IMR-90 (cell line): ENCODE measurements around the gene MT1A. TPM values are rescaled to one million over a fixed set of nuclear protein-coding genes. Genes with fewer than 3 reads are reported as not detected.

Source experiments
- ATAC-seq: fragments of 200-7000 bp; cut with Tn5 transposase; 2 replicates; pipeline ENCODE4 v1.9.1; 2020; ENCODE audit warnings: low read depth, mild to moderate bottlenecking, moderate library complexity
- BruUV-seq: library from RNA; stranded (reverse); fragments of 400-500 nt; replicated peaks from 2 replicates; lab custom pipeline; 2021; lab: Mats Ljungman, UMichigan
- CTCF ChIA-PET: fragments of 300-600 bp; formaldehyde crosslinking; extraction: SDS; loops from one replicate; lab custom pipeline; 2021; ENCODE audit warnings: antibody characterized with exemption; lab: Yijun Ruan, JAX
- POLR2A ChIA-PET: fragments of 300-600 bp; sonication (Branson Sonifier 250); formaldehyde crosslinking; loops from one replicate; lab custom pipeline; 2022; ENCODE audit warnings: antibody characterized with exemption; ENCODE audit not compliant: unreplicated experiment; lab: Charles Lee
- DNase-seq: peaks from one replicate; pipeline ENCODE4 v3.0.0; 2013
- H2AFZ ChIP-seq: replicated peaks from 2 replicates; pipeline ENCODE3; 2013; ENCODE audit warnings: low read length, mild to moderate bottlenecking; ENCODE audit not compliant: poor library complexity
- H2AK5ac ChIP-seq: 2 replicates; pipeline ENCODE4 v1.6.1; 2013; ENCODE audit warnings: low read depth, low read length, inconsistent platforms
- H2AK9ac ChIP-seq: replicated peaks from 2 replicates; pipeline ENCODE3; 2013; ENCODE audit warnings: mild to moderate bottlenecking, low read depth, low read length, moderate library complexity; ENCODE audit not compliant: poor library complexity
- H2BK120ac ChIP-seq: 2 replicates; pipeline ENCODE4 v1.6.1; 2013; ENCODE audit warnings: low read depth, low read length, inconsistent platforms
- H2BK15ac ChIP-seq: 3 replicates; pipeline ENCODE4 v1.6.1; 2013; ENCODE audit warnings: low read depth, low read length, inconsistent platforms
- H2BK20ac ChIP-seq: 2 replicates; pipeline ENCODE4 v1.6.1; 2013; ENCODE audit warnings: low read depth, mild to moderate bottlenecking, inconsistent platforms, low read length, moderate library complexity
- H2BK5ac ChIP-seq: 2 replicates; pipeline ENCODE4 v1.6.1; 2013; ENCODE audit warnings: mild to moderate bottlenecking, low read depth, low read length, inconsistent platforms; ENCODE audit not compliant: poor library complexity, severe bottlenecking
- H3K14ac ChIP-seq: replicated peaks from 2 replicates; pipeline ENCODE4 v1.6.1; 2013; ENCODE audit warnings: low read depth, low read length, inconsistent platforms
- H3K18ac ChIP-seq: 2 replicates; pipeline ENCODE4 v1.6.1; 2013; ENCODE audit warnings: low read depth, low read length, control low read depth
- H3K23ac ChIP-seq: 2 replicates; pipeline ENCODE4 v1.6.1; 2013; ENCODE audit warnings: low read depth, low read length, inconsistent platforms
- H3K27ac ChIP-seq: 2 replicates; pipeline ENCODE4 v1.5.1; 2013; ENCODE audit warnings: mild to moderate bottlenecking, control low read depth, low read length; ENCODE audit not compliant: insufficient read depth
- H3K27me3 ChIP-seq: 2 replicates; pipeline ENCODE4 v1.6.1; 2013; ENCODE audit warnings: low read length; ENCODE audit not compliant: control insufficient read depth, insufficient read depth
- H3K36me3 ChIP-seq: 2 replicates; pipeline ENCODE4 v1.6.1; 2013; ENCODE audit warnings: low read length, mixed read lengths; ENCODE audit not compliant: control insufficient read depth, insufficient read depth
- H3K4ac ChIP-seq: 2 replicates; pipeline ENCODE4 v1.6.1; 2013; ENCODE audit warnings: low read depth, low read length, inconsistent platforms
- H3K4me1 ChIP-seq: 2 replicates; pipeline ENCODE4 v1.6.1; 2013; ENCODE audit warnings: low read length, mixed read lengths; ENCODE audit not compliant: control insufficient read depth, insufficient read depth
- H3K4me2 ChIP-seq: 2 replicates; pipeline ENCODE4 v1.6.1; 2013; ENCODE audit warnings: low read depth, mild to moderate bottlenecking, control low read depth, low read length, moderate library complexity
- H3K4me3 ChIP-seq: 2 replicates; pipeline ENCODE4 v1.5.1; 2013; ENCODE audit warnings: low read depth, mild to moderate bottlenecking, control low read depth, low read length, moderate library complexity; ENCODE audit not compliant: insufficient read depth
- H3K56ac ChIP-seq: 2 replicates; pipeline ENCODE4 v1.6.1; 2013; ENCODE audit warnings: low read length, inconsistent platforms; ENCODE audit not compliant: insufficient read depth; ENCODE audit errors: extremely low read depth
- H3K79me1 ChIP-seq, 2 experiments: 2 replicates each; pipeline ENCODE4 v1.6.1; 2013; ENCODE audit warnings: low read length in 2 of 2, inconsistent platforms in 1 of 2, low read depth in 1 of 2
- H3K9ac ChIP-seq: 2 replicates; pipeline ENCODE4 v1.6.1; 2013; ENCODE audit warnings: low read depth, low read length, control low read depth
- H3K9me1 ChIP-seq: 2 replicates; pipeline ENCODE4 v1.6.1; 2013; ENCODE audit warnings: low read length, inconsistent platforms; ENCODE audit not compliant: insufficient read depth
- H3K9me3 ChIP-seq: 2 replicates; pipeline ENCODE4 v1.6.1; 2013; ENCODE audit warnings: low read length; ENCODE audit not compliant: control insufficient read depth, insufficient read depth
- H4K20me1 ChIP-seq: 2 replicates; pipeline ENCODE4 v1.6.1; 2013; ENCODE audit warnings: low read length, inconsistent platforms; ENCODE audit not compliant: insufficient read depth
- H4K5ac ChIP-seq: 2 replicates; pipeline ENCODE4 v1.6.1; 2013; ENCODE audit warnings: mild to moderate bottlenecking, low read depth, low read length, control low read depth
- H4K8ac ChIP-seq, 2 experiments: 2 replicates each; pipeline ENCODE4 v1.6.1; 2013; ENCODE audit warnings: low read depth in 2 of 2, low read length in 2 of 2, control low read depth in 1 of 2, inconsistent platforms in 1 of 2
- H4K91ac ChIP-seq: 2 replicates; pipeline ENCODE4 v1.6.1; 2013; ENCODE audit warnings: low read depth, low read length, inconsistent platforms; ENCODE audit not compliant: insufficient read depth
- BHLHE40 ChIP-seq: fragments of 150-350 bp; IDR thresholded peaks from 2 replicates; pipeline ENCODE4 v1.6.1; 2016; ENCODE audit warnings: mild to moderate bottlenecking, low read depth, low read length
- CHD1 ChIP-seq: IDR thresholded peaks from 2 replicates; pipeline ENCODE4 v1.6.1; 2012; ENCODE audit warnings: low read depth, low read length, improper control_type of control experiment
- RAD21 ChIP-seq: IDR thresholded peaks from 2 replicates; pipeline ENCODE4 v1.6.1; 2012; ENCODE audit warnings: low read length, improper control_type of control experiment
- SMC3 ChIP-seq: fragments of 150-350 bp; IDR thresholded peaks from 2 replicates; pipeline ENCODE4 v1.6.1; 2016; ENCODE audit warnings: low read depth, mild to moderate bottlenecking, antibody characterized with exemption, low read length, moderate library complexity
- WGBS, 2 experiments: methylation state at CpG; one replicate each; pipeline versions ENCODE4 v1.1.5 to v1.1.7; 2013; ENCODE audit warnings: missing lambda C conversion rate in 2 of 2; ENCODE audit not compliant: insufficient read length in 1 of 2; ENCODE audit errors: extremely low coverage in 2 of 2; 5-methylcytosine and 5-hydroxymethylcytosine counted together
- dilution Hi-C: fragments of 300-500 bp; cut with HindIII; formaldehyde crosslinking; loops from one replicate; pipeline ENCODE4 v1.14.3; 2018; ENCODE audit warnings: low sequenced_read_pairs; ENCODE audit not compliant: unreplicated experiment
- in situ Hi-C: fragments of 300-500 bp; cut with MboI; formaldehyde crosslinking; loops from 3 replicates; pipeline ENCODE4 v1.14.3; 2019; ENCODE audit warnings: low sequenced_read_pairs, inconsistent platforms, mixed read lengths
- intact Hi-C: fragments of 100-400 bp; cut with micrococcal nuclease; formaldehyde crosslinking; loops from 2 replicates; pipeline ENCODE4 v1.10.0; 2022
- polyA plus RNA-seq, 3 experiments: library from polyadenylated mRNA; depleted of rRNA; stranded (reverse); fragments of >200 nt; gene quantifications; 2 replicates each; pipeline ENCODE4 v1.2.3, GENCODE V29; 2012; ENCODE audit warnings: low replicate concordance in 1 of 3
- total RNA-seq: library from RNA; depleted of rRNA; stranded (reverse); fragments of >200 nt; gene quantifications from 2 replicates; pipeline ENCODE4 v1.2.3, GENCODE V29; 2012
- TF ChIP-seq, protein P1 (sequence below): conservative IDR thresholded peaks from 2 replicates; pipeline ENCODE4 v1.5.1; 2012; ENCODE audit warnings: mild to moderate bottlenecking, low read depth, low read length, improper control_type of control experiment

MT1A gene
- total and polyA plus RNA-seq, 2 of the 4 experiments (the other 2 are of a cell fraction), result 1.6 TPM; not detected in 1

DNA sequence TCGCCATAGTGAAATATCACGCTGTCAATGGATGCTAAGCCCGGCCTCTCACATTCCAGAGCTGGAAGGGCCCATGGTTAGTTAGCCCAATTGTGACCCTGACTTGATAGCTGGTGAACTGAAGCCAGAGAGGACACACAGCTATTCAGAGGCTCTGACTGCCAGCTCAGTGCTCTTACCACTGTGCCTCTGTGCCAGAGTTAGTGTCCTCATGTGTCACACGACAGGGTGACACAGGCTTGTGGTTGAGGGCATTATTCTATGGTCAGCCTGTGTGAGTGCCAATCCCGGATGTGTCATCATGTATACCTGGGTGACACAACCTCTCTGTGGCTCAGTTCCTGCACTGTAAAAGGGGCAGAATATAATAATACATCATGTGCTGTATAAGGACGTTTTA, 41.4 kb downstream of the MT1A start:
- dilution Hi-C loops (no loop called here), in situ Hi-C loops (no loop called here), intact Hi-C loops (loop anchor here (5.0 kb wide), 2 partner anchors 53 to 73 kb away; partner anchors contain the start of genes MT1E and MT2A)
- no peaks in the 10 kb centered on the region for H3K9me1 ChIP-seq
- no peak overlapping the region for H2AK9ac ChIP-seq
- no peak overlapping the region for H3K4me2 ChIP-seq
- H3K18ac ChIP-seq, result no peak overlapping the region
- H3K9ac ChIP-seq, result no peak overlapping the region
- H2AFZ ChIP-seq, result no peak overlapping the region
- H3K36me3 ChIP-seq, result no peaks in the 10 kb centered on the region; the same call in 1 of the 2 replicates
- H4K20me1 ChIP-seq, result no peaks in the 10 kb centered on the region
- POLR2A ChIA-PET, result no interaction called here
- H3K56ac ChIP-seq, result no peak overlapping the region
- no peak overlapping the region for H3K4me3 ChIP-seq
- TF ChIP-seq CHD1, result no peak
- no peak for TF ChIP-seq RAD21
- no peak for TF ChIP-seq BHLHE40
- TF ChIP-seq, protein P1, sequence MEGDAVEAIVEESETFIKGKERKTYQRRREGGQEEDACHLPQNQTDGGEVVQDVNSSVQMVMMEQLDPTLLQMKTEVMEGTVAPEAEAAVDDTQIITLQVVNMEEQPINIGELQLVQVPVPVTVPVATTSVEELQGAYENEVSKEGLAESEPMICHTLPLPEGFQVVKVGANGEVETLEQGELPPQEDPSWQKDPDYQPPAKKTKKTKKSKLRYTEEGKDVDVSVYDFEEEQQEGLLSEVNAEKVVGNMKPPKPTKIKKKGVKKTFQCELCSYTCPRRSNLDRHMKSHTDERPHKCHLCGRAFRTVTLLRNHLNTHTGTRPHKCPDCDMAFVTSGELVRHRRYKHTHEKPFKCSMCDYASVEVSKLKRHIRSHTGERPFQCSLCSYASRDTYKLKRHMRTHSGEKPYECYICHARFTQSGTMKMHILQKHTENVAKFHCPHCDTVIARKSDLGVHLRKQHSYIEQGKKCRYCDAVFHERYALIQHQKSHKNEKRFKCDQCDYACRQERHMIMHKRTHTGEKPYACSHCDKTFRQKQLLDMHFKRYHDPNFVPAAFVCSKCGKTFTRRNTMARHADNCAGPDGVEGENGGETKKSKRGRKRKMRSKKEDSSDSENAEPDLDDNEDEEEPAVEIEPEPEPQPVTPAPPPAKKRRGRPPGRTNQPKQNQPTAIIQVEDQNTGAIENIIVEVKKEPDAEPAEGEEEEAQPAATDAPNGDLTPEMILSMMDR, result no peak
- TF ChIP-seq SMC3, result no peak
- H3K4ac ChIP-seq, result no peak overlapping the region
- no TSS peak for BruUV-seq
- H3K23ac ChIP-seq, result no peak overlapping the region
- H3K79me1 ChIP-seq, result peaks cover 3% of the 10 kb centered on the region in 2 experiments; a peak in 1 of 4 replicates
- no peak overlapping the region for H2BK20ac ChIP-seq
- peaks cover 7% of the 10 kb centered on the region; the same call in 1 of the 2 replicates for H3K4me1 ChIP-seq
- H2AK5ac ChIP-seq, result no peak overlapping the region; the same call in 1 of the 2 replicates
- no peak overlapping the region for H2BK15ac ChIP-seq
- 100% methylated on average over 3 of the region's 6 CpGs; no CpG with 5 or more reads in 1 of the 2 experiments for WGBS, 2 experiments
- H3K27me3 ChIP-seq, result peaks cover 24% of the 10 kb centered on the region
- no peak overlapping the region for H3K14ac ChIP-seq
- no peaks in the 10 kb centered on the region for H3K9me3 ChIP-seq
- H2BK120ac ChIP-seq, result no peak overlapping the region
- no peak overlapping the region for H4K5ac ChIP-seq
- no peak overlapping the region for H4K8ac ChIP-seq
- ATAC-seq, result no peak
- DNase-seq, result no peak
- H3K27ac ChIP-seq, result no peak overlapping the region
- no peak overlapping the region for H4K91ac ChIP-seq
- CTCF ChIA-PET, result no interaction called here
- H2BK5ac ChIP-seq, result no peak overlapping the region
